Epithelial cell of esophagus (primary cell): Measurements from ENCODE around the gene WDR73.

Experiments
- DNase-seq: peaks from one replicate; pipeline ENCODE4 v3.0.0; 2010; ENCODE audit warnings: low read depth
- H3K4me3 ChIP-seq: 2 replicates; pipeline ENCODE4 v1.5.1; 2011; ENCODE audit warnings: mild to moderate bottlenecking, low read length, control low read depth
- CTCF ChIP-seq: IDR thresholded peaks from 2 replicates; pipeline ENCODE4 v1.5.1; 2011; ENCODE audit warnings: low read depth, mild to moderate bottlenecking, low read length, control low read depth, inconsistent platforms; ENCODE audit not compliant: insufficient read depth; ENCODE audit errors: missing control alignments

Gene WDR73

GRCh38 chr15:84631706-84632272, 22.3 kb downstream of the WDR73 start:
- TF ChIP-seq CTCF: no peak
- H3K4me3 ChIP-seq: peak overlapping the region; percentile 90
- no peak for DNase-seq

GRCh38 chr15:84629033-84629432, 25.1 kb downstream of the WDR73 start:
- H3K4me3 ChIP-seq: no peak overlapping the region
- no peak for DNase-seq
- no peak for TF ChIP-seq CTCF

- no peak for TF ChIP-seq CTCF
- no peak overlapping the region for H3K4me3 ChIP-seq
- DNase-seq: no peak
Observed at GRCh38 chr15:84625123-84625522, 29.0 kb downstream of the WDR73 start.

DNA sequence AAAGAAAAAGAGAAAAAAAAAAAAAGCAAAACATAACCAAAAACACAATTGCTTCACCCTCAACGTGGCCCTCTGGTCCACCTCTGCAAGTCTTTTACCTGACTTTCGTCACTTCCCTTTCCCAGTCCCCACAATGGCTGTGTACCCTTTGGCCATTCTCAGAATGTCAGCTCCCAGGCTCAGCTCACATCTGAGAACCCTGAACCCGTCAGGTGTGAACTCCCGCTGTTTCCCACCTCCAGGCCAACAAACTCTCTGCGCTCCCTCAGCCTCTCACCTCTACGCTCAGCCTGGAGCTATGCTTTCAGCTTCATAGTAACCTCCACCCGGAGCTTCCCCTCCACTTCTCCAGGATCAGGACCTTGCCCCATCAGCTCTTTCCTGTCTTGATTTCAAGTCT, 29.7 kb downstream of the WDR73 start:
- DNase-seq: no peak

DNA sequence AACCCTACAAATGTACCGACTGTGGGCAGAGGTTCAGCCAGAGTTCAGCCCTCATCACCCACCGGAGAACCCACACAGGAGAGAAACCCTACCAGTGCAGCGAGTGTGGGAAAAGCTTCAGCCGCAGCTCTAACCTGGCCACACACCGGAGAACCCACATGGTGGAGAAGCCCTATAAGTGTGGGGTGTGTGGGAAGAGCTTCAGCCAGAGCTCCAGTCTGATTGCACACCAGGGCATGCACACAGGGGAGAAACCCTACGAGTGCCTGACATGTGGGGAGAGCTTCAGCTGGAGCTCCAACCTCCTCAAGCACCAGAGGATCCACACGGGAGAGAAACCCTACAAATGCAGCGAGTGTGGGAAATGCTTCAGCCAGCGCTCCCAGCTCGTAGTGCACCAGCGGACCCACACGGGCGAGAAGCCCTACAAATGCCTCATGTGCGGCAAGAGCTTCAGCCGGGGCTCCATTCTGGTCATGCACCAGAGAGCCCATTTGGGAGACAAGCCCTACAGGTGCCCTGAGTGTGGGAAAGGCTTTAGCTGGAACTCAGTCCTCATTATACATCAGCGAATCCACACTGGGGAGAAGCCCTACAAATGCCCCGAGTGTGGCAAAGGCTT, 32.6 kb downstream of the WDR73 start:
- TF ChIP-seq CTCF: no peak
- H3K4me3 ChIP-seq: no peak overlapping the region
- no peak for DNase-seq

More for the DNA sequence above, 29.7 kb downstream of the WDR73 start:
- TF ChIP-seq CTCF: no peak
- H3K4me3 ChIP-seq: no peak overlapping the region

DNA sequence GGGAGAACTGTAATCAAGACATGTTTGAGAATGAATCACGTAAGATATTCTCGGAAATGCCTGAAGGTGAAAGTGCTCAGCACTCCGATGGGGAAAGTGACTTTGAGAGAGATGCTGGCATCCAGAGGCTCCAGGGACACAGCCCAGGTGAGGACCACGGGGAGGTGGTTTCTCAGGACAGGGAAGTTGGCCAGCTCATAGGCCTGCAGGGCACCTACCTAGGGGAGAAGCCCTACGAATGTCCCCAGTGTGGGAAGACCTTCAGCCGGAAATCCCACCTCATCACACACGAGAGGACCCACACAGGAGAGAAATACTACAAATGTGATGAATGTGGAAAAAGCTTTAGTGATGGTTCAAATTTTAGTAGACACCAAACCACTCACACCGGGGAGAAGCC, 33.5 kb downstream of the WDR73 start:
- DNase-seq: no peak
- no peak for TF ChIP-seq CTCF
- no peak overlapping the region for H3K4me3 ChIP-seq

GRCh38 chr15:84616235-84616634, 37.8 kb downstream of the WDR73 start:
- no peak for TF ChIP-seq CTCF
- DNase-seq: peak; percentile 17
- no peak overlapping the region for H3K4me3 ChIP-seq
